GM12878 (cell line): ENCODE data around the gene ABCC9. TPM values are rescaled to one million over a fixed set of nuclear protein-coding genes. Genes with fewer than 3 reads are reported as not detected.

ENCODE experiments used
- CHD4 ChIP-seq: fragments of 200-600 bp; sonication (generic); IDR thresholded peaks from 2 replicates; pipeline ENCODE4 v1.6.1; 2016; ENCODE audit warnings: mild to moderate bottlenecking
- MTA2 ChIP-seq: fragments of 450-650 bp; IDR thresholded peaks from 2 replicates; pipeline ENCODE4 v1.6.1; 2016; ENCODE audit warnings: low read depth, mild to moderate bottlenecking, moderate library complexity
- NFYB ChIP-seq: IDR thresholded peaks from 2 replicates; pipeline ENCODE4 v1.6.1; 2011; ENCODE audit warnings: low read depth, mild to moderate bottlenecking, low read length, improper control_type of control experiment, moderate library complexity; ENCODE audit not compliant: insufficient read depth
- RELA ChIP-seq: fragments of 450-650 bp; IDR thresholded peaks from 2 replicates; pipeline ENCODE4 v1.8.0; 2014; ENCODE audit warnings: borderline replicate concordance; ENCODE audit not compliant: partially characterized antibody
- SMARCA5 ChIP-seq: fragments of 450-650 bp; IDR thresholded peaks from 2 replicates; pipeline ENCODE4 v1.6.1; 2017; ENCODE audit warnings: mild to moderate bottlenecking
- ZBTB11 ChIP-seq: fragments of 450-650 bp; formaldehyde crosslinking; IDR thresholded peaks from 2 replicates; pipeline ENCODE4 v1.5.0; 2022; ENCODE audit warnings: mild to moderate bottlenecking, missing genetic modification characterization
- ZNF274 ChIP-seq: IDR thresholded peaks from one replicate; pipeline ENCODE4 v1.8.0; 2011; ENCODE audit not compliant: insufficient read length, insufficient read depth
- polyA plus RNA-seq, 11 experiments: library from polyadenylated mRNA; depleted of rRNA in 4 of 11; unstranded in 6 of 11; stranded (reverse) in 5 of 11; fragments of >200 nt; fragmentation: Nextera tagmentation in 4 of 11; fragmentation: Illumina TruSeq in 1 of 11; extraction: Ambion mirVana in 4 of 11; extraction: Trizol in 1 of 11; gene quantifications; 1 replicate in 1 of 11; 2 replicates in 10 of 11; pipeline versions ENCODE4 v1.2.1 to v1.2.3, GENCODE V29; 2011 to 2016; ENCODE audit warnings: inconsistent platforms in 2 of 11, missing spikeins in 2 of 11, low read depth in 1 of 11
- total RNA-seq, 4 experiments: library from RNA; depleted of rRNA in 3 of 4; stranded (reverse); fragments of >200 nt in 3 of 4; fragmentation: Illumina TruSeq in 1 of 4; extraction: Trizol in 1 of 4; gene quantifications; 2 replicates each; pipeline versions ENCODE4 v1.2.1 to v1.2.3, GENCODE V29; 2013 to 2021
- TF ChIP-seq, protein P1 (sequence below): fragments of 450-650 bp; IDR thresholded peaks from 2 replicates; pipeline ENCODE4 v1.6.1; 2017; ENCODE audit warnings: low read depth, mild to moderate bottlenecking, moderate library complexity

ABCC9 gene
- total and polyA plus RNA-seq, 10 of the 15 experiments (the other 5 are each of a cell fraction or from before 2014, with no cell fraction given) = under 0.01 to 0.10 (median 0.04) TPM; not detected in 2

GRCh38 chr12:21815306-21816062 lies 125.7 kb downstream of the ABCC9 start (continued):
- TF ChIP-seq, protein P1, sequence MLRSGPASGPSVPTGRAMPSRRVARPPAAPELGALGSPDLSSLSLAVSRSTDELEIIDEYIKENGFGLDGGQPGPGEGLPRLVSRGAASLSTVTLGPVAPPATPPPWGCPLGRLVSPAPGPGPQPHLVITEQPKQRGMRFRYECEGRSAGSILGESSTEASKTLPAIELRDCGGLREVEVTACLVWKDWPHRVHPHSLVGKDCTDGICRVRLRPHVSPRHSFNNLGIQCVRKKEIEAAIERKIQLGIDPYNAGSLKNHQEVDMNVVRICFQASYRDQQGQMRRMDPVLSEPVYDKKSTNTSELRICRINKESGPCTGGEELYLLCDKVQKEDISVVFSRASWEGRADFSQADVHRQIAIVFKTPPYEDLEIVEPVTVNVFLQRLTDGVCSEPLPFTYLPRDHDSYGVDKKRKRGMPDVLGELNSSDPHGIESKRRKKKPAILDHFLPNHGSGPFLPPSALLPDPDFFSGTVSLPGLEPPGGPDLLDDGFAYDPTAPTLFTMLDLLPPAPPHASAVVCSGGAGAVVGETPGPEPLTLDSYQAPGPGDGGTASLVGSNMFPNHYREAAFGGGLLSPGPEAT = no peak
- TF ChIP-seq MTA2 (no peak), NFYB (no peak), ZBTB11 (CRISPR knock-in tag) (no peak), RELA (no peak), SMARCA5 (no peak), CHD4 (no peak), ZNF274 (no peak)
- TF ChIP-seq, all 136 proteins: peak for 0
